Measurements from ENCODE around the gene NCK1.

NCK1 gene

DNA sequence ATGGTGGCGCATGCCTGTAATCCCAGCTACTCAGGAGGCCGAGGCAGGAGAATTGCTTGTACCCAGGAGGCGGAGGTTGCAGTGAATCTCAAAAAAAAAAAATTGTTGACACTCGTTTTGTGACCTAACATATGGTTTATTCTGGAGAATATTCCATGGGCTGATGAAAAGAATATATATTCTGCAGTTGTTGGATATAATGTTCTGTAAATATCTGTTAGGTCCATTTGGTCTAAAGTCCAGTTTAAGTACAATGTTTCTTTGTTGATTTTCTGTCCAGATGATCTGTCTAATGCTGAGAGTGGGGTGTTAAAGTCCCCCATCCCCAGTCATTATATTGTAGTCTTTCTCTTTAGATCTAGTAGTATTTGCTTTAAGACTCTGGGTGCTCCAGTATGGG is 111.3 kb downstream of the NCK1 start:
- Mint-ChIP-seq H3K4me3 (no peak overlapping the region), H3K36me3 (ENCODE audit: low read depth) (peaks cover 42% of the 10 kb centered on the region), H3K9me3 (peaks cover 57% of the 10 kb centered on the region), H3K4me1 (no peaks in the 10 kb centered on the region), H3K27ac (no peak overlapping the region), H3K27me3 (ENCODE audit: low read depth, poor library complexity) (no peaks in the 10 kb centered on the region)
- TF ChIP-seq, protein P1, sequence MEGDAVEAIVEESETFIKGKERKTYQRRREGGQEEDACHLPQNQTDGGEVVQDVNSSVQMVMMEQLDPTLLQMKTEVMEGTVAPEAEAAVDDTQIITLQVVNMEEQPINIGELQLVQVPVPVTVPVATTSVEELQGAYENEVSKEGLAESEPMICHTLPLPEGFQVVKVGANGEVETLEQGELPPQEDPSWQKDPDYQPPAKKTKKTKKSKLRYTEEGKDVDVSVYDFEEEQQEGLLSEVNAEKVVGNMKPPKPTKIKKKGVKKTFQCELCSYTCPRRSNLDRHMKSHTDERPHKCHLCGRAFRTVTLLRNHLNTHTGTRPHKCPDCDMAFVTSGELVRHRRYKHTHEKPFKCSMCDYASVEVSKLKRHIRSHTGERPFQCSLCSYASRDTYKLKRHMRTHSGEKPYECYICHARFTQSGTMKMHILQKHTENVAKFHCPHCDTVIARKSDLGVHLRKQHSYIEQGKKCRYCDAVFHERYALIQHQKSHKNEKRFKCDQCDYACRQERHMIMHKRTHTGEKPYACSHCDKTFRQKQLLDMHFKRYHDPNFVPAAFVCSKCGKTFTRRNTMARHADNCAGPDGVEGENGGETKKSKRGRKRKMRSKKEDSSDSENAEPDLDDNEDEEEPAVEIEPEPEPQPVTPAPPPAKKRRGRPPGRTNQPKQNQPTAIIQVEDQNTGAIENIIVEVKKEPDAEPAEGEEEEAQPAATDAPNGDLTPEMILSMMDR (IDR thresholded peaks at IDR 0.05), result no peak
- DNase-seq, result no peak

DNA sequence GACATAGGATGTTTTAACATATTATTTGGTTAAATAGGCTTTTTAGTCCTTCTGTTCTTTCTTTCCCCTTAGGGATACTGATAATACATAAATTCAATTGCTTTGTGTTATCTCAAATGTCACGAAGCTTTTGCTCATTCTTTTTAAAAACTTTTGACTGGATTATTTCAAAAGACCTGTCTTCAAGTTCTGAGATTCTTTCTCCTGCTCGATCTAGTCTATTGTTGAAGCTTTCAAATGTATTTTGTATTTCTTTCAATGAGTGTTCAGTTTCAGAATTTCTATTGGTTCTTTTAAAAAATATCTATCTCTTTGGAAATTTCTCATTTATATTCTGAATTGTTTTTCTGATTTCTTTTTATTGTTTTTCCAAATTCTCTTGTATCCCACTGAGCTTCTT is 112.7 kb downstream of the NCK1 start:
- Mint-ChIP-seq H3K27me3 (ENCODE audit: low read depth, poor library complexity) (no peaks in the 10 kb centered on the region), H3K36me3 (ENCODE audit: low read depth) (peaks cover 39% of the 10 kb centered on the region), H3K4me3 (no peak overlapping the region), H3K27ac (no peak overlapping the region), H3K9me3 (peaks cover 54% of the 10 kb centered on the region), H3K4me1 (no peaks in the 10 kb centered on the region)
- TF ChIP-seq, protein P1 (IDR thresholded peaks at IDR 0.05), result no peak
- DNase-seq, result no peak

DNA sequence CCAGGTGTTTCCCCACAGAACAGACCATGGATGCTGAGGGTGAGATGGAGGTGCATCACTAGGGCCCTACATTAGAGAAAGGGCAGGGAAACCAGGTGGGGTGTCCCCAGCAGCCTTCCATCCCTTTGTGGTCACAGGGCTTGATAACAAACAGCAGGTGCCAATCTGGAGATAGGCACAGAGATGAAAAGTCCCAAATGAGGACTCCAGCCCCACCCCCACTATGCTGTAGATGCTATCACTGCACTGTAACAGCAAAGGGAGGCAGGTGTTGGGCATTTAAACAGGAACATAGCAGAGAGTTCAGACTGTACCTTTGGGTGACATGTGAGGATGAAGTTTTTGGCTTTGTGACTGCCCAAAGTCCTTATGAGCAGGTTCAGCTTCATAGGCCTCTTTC is 117.2 kb downstream of the NCK1 start:
- Mint-ChIP-seq H3K27me3 (ENCODE audit: low read depth, poor library complexity) (no peaks in the 10 kb centered on the region), H3K4me3 (no peak overlapping the region), H3K4me1 (peaks cover 20% of the 10 kb centered on the region), H3K27ac (no peak overlapping the region), H3K9me3 (peaks cover 18% of the 10 kb centered on the region), H3K36me3 (ENCODE audit: low read depth) (peaks cover 13% of the 10 kb centered on the region)
- no peak for DNase-seq
- TF ChIP-seq, protein P1 (IDR thresholded peaks at IDR 0.05), result no peak

- H3K4me1 Mint-ChIP-seq, result peaks cover 25% of the 10 kb centered on the region
- DNase-seq, result no peak
- H3K9me3 Mint-ChIP-seq, result peaks cover 14% of the 10 kb centered on the region
- no peak overlapping the region for H3K4me3 Mint-ChIP-seq
- no peak overlapping the region for H3K27ac Mint-ChIP-seq
- H3K27me3 Mint-ChIP-seq (ENCODE audit: low read depth, poor library complexity), result no peaks in the 10 kb centered on the region
- H3K36me3 Mint-ChIP-seq (ENCODE audit: low read depth), result peaks cover 8% of the 10 kb centered on the region
- TF ChIP-seq, protein P1 (IDR thresholded peaks at IDR 0.05), result no peak
Observed at GRCh38 chr3:136979684-136980083, 117.7 kb downstream of the NCK1 start.

GRCh38 chr3:136982033-136982432 is 120.0 kb downstream of the NCK1 start:
- Mint-ChIP-seq H3K9me3 (peaks cover 10% of the 10 kb centered on the region), H3K4me3 (no peak overlapping the region), H3K4me1 (peaks cover 30% of the 10 kb centered on the region), H3K27me3 (ENCODE audit: low read depth, poor library complexity) (no peaks in the 10 kb centered on the region), H3K36me3 (ENCODE audit: low read depth) (peaks cover 12% of the 10 kb centered on the region), H3K27ac (no peak overlapping the region)
- TF ChIP-seq, protein P1 (IDR thresholded peaks at IDR 0.05), result no peak
- no peak for DNase-seq

DNA sequence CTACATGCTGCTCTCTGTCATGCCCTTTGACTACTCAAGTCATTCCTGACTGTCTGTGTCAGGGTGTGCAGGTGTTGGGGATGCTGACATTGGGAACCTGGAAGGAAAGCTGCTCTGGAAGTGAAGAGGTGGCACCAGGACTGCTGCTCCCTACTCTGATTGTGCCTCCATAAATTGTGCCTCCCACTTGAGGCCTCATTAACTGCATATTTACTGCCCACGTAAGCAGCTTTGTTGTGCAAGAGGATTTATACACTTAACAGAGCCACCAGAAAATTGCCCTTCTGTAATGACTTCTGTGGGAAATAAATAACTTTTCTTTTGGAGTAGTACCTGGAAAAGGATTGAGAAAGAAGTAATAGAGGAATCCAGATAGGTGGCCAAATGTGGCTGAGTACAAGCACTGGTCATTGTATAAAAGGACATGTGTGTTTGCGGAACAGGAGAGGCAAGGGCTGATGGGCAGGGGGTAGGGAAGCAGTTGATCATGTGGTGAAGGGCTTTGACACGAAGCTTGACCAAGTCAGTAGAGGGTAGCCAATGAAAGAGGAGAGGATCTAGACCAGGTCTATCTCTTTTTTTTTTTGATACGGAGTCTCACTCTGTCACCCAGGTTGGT is 120.6 kb downstream of the NCK1 start:
- DNase-seq, result no peak
- Mint-ChIP-seq H3K27ac (peak overlapping the region; percentile 58), H3K36me3 (ENCODE audit: low read depth) (peaks cover 15% of the 10 kb centered on the region), H3K27me3 (ENCODE audit: low read depth, poor library complexity) (no peaks in the 10 kb centered on the region), H3K4me3 (no peak overlapping the region), H3K9me3 (peaks cover 14% of the 10 kb centered on the region), H3K4me1 (peaks cover 30% of the 10 kb centered on the region)
- TF ChIP-seq, protein P1 (IDR thresholded peaks at IDR 0.05), result no peak
